SU-DHL-6 (cell line): ENCODE measurements around the gene PPM1B.

Experiments
- CTCF ChIP-seq: fragments of 200-600 bp; sonication (generic); IDR thresholded peaks from one replicate; pipeline ENCODE4 v1.5.1; 2017; ENCODE audit warnings: antibody characterized with exemption, mild to moderate bottlenecking, low read length, moderate library complexity; ENCODE audit not compliant: insufficient read depth, poor library complexity, severe bottlenecking
- EZH2phosphoT487 ChIP-seq: fragments of 200-600 bp; sonication (generic), shearing (Covaris generic); conservative IDR thresholded peaks from 2 replicates; pipeline ENCODE4 v1.6.1; 2018; ENCODE audit warnings: mild to moderate bottlenecking, antibody characterized with exemption, low read length, moderate library complexity, mixed read lengths

GRCh38 chr2:44195714-44196113 is 27.0 kb downstream of the PPM1B start:
- TF ChIP-seq CTCF, result no peak
- no peak for TF ChIP-seq EZH2phosphoT487
